ENCODE data around the gene GTPBP4.

GTPBP4 gene

DNA sequence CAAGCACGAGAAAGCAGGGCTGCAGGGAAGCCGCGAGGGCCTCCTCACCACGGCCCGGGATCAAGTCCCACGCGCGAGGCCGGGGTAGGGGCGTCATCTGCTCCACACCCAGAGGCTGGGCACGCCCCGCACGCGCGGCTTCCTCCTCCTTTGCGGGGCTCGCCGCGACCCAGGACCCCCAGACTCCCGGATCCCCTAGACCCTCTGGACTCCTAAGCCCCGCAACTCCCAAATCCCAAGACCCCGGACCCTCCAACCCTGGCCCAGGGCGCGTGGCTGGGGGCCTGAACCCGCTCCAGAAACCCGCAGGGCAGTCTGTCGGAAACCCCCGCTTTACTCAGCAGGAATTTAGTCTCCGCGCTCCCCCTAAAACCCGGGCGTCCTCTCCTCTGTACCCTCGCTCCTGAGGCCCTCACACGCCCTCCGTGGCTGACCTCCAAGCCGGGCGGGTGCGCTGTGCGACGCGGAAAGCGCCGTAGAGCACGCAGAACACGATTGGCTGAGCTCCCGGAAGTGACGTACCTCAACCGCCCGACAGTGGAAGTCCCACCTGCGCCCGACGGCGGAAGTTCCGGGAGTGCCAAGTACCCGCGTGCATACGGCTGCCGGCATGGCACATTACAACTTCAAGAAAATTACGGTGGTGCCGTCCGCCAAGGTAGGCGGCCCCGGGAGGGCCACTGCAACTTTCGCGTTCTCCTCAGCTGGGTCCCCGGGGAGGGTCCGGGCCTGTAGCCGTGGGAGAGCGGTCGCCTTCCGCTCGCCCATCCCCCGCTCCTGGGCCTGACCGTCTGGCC lies at the start of gene GTPBP4:
GTPBP4 (plus strand) TSS at position 565 of the 797 bp plus-strand sequence; CDS start at position 611, 46 bp downstream.
- peak; percentile 97 to 98 for DNase-seq

DNA sequence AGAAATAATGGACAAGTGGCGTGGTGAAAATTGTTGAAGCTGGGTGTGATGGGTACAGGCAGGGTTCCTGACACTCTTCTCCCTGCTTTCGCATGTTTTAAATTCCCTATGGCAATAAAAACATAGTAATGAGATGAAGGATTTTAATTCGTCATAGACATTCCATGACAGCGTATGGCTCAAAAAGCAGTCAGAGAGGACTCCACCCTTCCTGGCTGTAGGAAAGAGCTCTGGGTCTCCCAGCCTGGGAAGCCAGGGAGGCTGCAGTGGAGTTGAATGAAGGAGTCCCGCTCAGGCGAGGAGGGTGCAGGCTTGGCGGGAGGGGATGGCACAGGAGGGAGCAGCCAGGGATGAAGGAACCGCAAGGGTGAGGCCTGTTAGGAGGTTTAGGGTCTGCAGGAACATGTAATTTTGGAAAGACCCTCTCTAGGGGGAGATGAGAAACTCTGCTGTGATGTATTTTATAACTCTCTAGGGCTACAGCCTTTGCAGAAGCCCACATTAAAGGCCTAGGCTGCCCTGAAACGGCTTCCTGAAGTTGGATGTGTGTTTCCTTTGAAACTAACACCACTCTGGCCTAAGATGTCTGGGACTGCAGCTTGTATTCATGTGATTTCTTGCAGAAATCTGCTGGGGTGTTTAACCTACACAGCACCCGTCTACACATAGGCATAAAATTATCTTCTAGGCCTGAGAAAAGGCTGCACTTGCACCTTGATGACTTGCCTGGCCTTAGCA lies 49.1 kb upstream of the GTPBP4 start:
- no peak for DNase-seq

DNA sequence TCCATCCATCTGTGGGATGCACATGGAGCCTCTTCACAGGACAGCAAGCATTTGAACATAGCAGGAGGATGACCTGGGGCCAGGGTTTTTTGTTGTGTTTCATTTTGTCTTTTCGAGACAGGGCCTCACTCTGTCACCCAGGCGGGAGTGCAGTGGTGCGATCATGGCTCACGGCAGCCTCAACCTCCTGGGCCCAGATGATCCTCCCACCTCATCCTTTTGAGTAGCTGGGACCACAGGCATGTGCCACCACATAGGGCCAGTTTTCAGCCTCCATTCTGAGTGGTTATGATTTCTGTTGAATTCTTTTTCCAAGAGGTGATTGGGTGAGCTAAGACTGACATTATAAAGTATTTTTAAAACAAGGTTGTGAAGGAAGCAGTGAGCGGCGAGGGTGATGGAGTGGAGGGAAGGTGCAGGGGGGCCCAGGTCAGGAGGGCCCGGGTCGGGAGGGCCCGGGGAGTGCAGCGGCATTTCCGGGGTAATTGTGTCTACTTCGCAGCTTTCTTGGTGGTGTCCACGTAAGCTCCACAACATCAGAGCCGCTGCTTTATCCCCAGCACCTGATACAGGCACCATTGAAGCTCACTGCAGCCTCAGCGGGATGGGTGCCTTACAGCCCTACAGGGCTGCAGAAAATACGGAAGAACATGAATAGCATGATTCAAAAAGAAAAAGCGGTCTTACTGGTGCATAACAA lies 44.8 kb upstream of the GTPBP4 start:
- no peak for DNase-seq

DNA sequence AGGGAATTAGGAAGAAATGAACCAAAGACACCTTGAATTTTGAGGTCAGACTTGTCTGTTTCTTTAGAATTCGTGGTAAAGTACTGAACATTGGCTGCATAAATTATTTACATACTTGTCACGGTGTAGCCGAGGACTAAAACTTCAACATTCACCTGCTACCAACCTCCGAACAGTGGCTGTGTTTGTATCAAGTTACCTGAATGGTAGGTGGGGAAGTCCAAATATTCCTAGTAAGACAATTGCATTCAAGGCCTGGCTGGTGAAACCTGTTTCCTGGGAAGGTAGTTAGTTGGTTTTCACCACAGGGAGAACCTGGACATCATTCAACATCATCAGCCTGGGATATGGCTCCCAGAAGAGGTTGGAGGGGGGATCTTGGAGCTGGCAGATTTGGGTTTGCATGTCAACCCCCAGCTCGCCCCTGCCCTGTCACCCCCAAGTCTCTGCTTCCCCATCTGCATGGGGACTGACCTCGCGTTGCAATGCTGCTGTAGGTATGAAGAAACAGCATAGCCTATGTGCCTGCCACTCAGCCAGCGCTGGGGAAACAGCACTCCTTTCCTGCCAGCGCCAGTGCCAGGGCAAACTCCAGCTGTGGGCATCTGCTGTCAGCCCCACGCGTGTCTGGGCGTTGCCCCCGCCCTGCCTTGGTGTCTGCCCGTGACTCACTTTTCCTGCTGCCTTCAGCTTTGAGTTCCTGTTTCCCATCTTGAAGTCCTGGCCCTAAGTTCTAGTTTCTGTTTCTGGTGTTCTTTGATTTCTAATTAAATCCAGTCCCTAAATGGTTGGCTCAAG lies 44.0 kb upstream of the GTPBP4 start:
- peak; percentile 92 to 94 for DNase-seq

DNA sequence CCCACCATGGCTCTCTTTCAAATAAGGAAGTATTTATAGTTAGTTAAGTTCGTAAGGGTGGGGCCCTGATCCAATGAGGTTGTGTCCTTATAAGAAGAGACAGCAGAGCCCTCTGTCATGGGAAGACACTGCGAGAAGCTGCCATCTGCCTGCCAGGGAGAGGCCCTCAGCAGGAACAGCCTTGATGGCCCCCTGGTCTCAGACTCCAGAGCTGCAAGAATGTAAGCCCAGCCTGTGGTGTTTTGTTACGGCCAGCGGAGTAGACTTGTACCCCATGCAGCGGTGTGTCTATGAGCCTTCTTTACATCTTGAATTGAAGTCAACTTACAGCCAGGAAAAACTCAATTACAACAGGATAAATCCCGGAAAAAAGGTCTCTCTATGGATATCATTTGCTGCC lies 42.5 kb upstream of the GTPBP4 start:
- DNase-seq = no peak

DNA sequence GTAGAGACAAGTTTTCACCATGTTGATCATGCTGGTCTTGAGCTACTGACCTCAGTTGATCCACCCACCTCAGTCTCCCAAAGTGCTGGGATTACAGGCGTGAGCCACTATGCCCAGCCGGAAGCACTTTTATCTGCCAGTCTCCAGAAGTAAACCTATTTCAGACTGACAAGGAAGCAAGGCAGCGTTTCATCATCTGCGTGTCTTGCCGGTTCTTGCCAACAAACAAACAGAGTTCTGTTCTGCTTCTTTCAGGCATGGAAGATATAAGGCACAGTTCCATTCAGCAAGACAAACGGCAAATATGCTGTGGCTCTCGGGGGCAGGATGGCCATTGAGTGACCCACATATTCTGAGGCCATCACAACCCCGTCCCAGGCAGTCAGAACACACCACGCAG lies 41.2 kb upstream of the GTPBP4 start:
- peak in 1 of 2 donors; percentile 23 for DNase-seq

DNA sequence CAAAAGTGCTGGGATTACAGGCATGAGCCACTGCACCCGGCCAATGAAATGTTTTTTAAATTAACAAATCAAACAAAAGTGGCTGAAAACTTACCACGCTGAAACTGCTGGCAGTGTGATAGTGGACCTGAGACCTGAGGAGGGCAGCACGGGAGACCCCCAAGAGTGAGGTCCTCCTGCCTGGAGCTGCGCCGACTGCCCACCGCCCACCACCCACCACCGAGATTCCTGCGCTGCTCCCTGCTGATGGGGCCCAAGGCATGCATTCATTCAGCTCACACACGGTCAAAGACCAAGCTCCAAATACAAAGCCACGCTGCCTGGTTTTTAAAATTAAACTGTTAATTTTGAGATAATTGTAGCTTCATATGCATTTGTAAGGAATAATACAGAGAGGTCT lies 40.4 kb upstream of the GTPBP4 start:
- DNase-seq = no peak

DNA sequence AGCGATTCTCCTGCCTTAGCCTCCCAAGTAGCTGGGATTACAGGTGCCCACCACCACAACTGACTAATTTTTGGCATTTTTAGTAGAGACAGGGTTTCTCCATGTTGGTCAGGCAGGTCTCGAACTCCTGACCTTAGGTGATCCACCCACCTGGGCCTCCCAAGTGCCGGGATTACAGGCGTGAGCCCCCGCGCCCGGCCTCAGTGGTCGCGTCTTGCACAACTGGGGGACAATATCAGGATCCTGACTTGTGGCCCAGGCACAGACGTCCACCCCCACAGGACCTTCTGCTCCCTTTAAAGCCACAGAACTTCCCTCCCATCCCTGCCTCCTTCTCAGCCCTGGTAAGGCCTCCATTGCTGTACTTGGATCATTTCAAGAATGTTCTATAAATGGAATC lies 39.9 kb upstream of the GTPBP4 start:
- no peak for DNase-seq

DNA sequence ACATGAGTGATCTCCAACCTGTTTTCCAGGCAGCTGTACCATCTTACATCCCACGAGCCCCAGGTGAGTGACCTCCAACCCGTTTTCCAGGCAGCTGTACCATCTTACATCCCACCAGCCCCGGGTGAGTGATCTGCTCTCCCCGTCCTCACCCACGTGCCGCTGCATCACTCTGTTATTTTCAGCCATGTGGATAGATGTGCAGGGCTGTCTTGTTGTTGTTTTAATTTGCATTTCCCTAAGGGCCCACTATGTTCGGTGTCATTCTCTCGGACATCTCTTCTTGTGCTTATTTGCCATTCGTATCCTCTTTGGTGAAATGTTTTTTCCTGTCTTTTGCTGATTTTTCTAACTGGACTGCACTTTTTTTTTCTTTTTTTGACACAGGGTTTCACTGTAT lies 38.8 kb upstream of the GTPBP4 start:
- no peak for DNase-seq

DNA sequence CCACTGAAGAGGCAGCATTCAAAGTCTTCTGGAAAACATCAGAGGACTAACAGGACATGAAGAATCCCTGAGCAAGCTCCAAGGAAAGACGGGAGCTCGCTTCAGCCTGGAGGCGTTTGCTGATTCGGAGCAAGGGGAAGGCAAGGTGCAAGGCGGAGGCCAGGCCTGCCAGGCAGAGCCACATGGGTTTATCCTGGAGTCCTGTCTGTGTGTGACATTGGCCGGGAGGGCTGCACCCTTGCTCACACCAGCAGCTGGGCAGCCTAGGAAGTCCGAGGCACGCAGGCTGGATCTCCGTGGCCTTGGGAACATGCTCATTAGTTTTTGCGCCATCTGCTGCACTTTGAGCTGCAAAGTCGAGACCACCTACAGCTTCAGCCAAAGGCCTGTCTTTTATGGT lies 34.4 kb upstream of the GTPBP4 start:
- no peak for DNase-seq

DNA sequence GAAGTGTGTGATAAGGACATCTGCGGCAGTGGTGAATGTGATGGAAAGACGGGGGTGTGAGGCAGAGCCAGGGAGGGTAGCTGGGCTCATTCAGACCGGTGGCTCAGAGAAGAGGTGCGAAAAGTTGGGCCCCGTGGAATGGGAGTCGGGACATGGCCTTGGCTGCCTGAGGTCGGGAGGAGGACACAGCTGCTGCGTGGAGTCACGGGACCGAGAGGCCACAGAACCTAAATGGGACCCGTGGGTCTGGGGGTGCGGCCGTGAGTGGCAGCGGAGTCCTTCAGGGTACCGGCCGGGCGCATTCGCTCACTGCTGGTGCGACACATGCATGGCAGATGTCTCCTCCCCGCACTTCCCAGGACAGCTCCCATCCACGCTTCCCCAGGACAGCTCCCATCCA lies 33.8 kb upstream of the GTPBP4 start:
- no peak for DNase-seq

DNA sequence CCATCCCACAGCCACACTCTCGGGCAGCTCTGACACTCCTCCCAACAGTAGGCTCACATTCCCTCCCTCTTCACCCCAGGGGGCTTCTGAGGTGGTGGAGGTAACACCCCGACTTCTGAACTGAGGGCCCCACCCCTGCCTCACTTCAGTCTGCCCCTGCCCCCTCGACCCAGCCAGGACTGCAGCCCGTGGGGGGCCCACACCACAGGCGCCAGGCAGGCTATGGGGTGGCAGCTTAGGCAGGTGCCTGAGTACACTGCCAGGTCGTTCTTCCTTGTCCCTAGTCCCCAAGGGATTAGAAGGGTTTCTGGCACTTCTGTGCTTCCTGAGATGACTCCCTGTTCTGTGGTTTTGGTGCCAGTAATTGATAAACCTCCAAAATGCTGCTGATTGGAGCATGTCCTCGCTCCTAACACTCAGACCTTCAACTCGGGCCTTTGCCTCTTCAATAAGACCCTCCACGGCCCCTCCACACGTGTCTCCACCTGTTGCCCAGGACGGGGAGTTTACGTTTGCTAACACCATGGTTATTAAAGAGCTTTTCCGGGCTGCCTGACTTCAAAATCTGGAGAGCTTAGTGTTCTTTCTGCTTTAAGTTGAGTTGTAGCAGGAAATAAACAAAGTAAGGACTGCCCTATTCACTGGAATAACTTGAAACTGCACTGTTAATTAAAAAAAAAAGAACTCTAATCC lies 33.0 kb upstream of the GTPBP4 start:
- no peak for DNase-seq

DNA sequence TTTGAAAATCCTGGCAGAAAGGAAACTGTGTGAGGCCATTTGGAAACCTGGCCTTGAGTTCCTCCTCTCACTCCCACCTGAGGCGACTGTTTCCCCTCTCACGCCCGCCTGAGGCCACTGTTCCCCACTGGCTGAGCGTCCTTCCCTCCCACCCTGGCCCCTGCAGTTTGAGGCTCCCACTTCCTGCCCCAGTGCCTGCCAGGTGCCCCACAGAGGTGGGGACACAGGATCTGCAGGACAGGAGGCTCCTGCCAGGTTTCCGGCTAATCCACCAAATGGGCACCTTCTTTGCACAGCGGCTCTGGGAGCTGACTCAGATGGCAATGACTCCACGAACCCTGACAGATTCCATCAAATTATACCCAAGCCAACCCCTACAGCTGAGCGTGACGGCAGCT lies 32.4 kb upstream of the GTPBP4 start:
- no peak for DNase-seq

DNA sequence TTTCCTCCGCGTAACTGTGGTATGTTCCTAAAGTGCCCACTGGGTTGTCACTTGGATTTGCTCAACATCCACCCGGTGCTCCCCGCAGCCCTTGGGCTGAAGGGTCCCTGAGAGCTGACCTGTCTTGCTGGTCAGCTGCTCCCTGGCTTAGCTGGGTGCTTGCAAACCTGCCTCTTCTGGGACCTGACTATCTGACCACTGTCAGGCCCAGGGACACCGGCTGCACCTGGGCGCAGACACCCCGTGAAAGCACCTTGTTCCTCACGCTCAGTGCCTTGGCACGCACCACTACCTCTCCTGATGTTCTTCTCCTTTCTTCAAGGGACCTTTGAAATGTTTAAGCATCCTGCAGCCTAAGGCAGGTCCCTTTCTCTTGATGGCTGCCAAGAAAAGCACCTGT lies 30.1 kb upstream of the GTPBP4 start:
- no peak for DNase-seq

DNA sequence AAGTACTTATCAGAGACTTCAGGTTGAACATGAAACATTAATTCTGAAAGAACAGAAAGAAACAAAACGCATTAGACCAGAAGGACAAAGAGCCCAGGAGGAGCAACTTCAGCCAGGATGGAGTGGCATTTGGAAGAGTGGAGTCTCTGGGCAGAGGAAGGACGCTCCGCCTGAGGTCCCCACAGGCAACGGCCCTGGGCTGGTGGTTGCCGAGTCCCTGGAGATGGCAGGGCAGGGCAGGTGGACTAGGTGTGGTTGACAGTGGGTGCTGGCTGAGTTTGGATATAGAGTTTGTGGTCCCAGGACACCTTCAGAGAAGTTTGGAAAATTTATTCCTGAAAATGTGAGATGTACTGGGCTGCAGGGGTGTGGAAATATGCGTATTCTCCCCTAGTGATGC lies 29.4 kb upstream of the GTPBP4 start:
- DNase-seq = no peak

DNA sequence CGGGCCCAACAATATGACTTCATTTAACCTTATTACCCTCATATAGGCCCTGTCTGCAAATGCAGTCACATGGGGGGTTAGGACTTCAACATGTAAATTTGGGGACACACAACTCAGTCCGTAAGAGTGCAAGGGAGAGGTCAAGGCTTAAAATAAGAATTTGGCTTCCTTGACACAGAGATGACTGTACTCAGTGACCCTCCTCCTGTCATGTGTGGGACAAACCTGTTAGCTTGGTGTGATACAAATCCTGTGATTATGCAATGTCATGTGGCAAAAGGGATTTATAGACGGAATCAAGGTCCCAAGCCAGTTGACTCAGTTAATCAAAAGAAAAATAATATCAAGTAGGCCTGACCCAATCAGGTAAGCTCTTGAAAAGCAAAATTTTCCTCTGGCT lies 25.9 kb upstream of the GTPBP4 start:
- no peak for DNase-seq

DNA sequence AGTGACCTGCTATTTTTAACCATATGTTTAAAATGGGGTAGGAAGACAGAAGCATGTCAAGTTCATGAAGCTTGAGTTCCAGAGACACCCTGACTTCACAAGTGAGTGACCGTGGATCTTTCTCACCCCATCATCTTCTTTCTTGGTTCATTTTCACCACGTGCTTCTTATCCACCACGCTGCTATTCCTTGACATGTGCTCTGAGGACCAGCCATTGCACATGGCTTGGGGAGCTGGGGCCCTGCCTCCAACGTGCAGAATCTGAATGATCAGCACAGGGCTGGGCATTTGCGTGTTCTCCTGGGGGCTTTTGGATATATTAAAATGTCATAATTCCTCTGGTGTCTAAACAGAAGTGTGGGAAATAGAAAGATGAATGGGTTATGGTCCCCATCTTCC lies 25.0 kb upstream of the GTPBP4 start:
- DNase-seq = no peak

DNA sequence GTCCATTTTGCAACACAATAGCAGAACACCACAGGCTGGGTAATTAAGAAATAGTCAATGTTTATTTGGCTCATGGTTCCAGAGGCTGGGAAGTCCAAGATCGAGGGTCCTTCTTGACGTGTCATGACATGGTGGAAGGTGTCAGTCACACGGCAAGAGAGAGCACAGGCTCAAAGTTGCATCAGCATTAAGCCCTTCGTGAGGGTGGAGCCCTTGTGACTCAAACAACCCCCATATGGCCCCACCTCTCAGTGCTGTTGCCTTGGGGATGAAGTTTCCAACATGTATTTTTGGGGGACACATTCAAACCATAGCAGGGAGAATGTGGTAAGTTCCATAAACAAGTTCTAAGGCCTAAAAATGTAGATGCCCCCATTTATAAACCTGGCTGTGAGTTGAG lies 24.6 kb upstream of the GTPBP4 start:
- DNase-seq = no peak

DNA sequence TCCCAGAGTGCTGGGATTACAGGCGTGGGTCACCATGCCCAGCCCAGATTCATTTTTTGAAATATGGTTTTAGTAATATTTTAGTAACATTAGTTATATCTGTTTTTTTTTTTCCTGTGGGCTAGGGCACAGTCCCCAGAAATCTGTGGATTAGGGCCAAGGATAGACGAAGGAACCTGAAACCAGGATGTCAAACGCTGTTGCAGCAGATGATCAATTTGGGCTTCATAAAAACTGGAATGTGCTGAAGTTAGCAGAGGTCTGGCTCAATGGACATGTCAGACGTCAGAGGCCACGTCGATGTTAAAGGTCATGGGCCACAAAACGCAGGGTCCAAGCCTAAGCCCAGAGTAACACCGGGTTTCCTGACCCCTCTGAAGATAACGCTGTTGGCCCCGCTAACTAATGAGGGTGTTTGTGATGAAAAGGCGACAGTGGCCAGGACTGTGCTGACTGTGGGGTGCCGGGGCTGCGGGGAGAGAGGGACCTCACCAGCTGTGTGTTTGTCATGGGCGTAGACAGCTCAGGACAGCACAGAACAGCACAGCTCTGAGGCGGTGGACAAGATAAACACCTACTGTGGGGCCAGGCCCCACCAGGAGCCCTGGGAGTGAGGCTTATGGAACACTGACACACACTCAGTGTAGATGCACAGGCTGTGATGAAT lies 23.8 kb upstream of the GTPBP4 start:
- no peak for DNase-seq

DNA sequence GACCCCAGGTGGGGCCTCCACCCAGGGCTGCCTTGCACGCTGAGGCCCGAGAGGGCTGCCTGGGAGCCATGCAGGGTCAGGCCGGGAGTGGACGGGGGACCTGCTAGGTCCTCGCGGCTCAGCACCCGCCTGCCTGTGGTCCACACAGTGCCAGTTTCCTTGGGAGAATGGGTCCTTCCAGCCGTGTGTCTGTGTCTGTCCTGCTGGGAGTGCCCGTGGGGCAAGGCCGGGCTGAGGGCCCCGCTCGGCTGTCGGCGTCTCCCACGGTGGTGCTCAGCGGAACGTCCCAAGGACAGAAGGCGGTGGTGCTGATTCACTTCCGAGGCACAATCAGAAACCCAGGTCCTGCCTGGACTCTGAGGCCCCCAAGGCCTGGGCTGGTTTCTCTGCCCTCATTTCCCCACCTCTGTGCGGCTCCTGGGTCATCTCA lies 23.2 kb upstream of the GTPBP4 start:
- DNase-seq = no peak

DNA sequence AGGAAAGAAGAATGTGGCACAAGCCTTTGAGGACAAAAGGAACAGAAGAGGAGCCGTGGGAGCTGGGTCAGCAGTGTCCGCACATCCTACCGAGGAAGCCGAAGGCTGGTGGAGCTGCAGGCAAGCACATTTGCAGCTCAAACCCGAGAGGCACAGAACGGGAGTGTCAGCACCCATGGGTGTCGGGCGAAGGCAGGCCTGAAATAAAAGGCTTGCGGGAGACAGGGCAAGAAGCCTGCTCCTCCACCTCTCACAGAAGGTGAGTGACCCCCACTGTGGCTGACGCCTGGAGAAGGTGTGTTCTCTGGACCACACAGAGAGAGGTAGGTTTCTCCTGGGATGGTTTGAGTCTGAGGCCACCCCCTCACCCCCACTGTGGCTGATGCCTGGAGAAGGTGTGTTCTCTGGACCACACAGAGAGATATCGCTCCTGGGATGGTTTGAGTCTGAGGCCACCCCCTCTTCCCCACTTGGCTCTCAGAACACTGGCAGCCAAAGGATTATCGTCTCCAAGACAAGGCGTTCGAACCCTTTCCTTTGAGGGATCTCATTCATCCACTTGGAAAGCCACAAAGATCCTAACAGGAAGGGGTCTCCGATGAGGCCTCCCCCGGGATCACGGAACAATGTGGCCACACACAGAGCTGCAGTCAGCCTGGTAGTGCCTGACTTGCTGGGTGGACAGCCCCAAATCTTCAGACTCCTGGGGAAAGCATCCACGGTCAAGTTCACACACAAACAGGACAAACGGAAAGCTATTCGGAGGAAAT lies 21.6 kb upstream of the GTPBP4 start:
- no peak for DNase-seq
